ENCODE data around the gene ALKBH5.

Gene ALKBH5

DNA sequence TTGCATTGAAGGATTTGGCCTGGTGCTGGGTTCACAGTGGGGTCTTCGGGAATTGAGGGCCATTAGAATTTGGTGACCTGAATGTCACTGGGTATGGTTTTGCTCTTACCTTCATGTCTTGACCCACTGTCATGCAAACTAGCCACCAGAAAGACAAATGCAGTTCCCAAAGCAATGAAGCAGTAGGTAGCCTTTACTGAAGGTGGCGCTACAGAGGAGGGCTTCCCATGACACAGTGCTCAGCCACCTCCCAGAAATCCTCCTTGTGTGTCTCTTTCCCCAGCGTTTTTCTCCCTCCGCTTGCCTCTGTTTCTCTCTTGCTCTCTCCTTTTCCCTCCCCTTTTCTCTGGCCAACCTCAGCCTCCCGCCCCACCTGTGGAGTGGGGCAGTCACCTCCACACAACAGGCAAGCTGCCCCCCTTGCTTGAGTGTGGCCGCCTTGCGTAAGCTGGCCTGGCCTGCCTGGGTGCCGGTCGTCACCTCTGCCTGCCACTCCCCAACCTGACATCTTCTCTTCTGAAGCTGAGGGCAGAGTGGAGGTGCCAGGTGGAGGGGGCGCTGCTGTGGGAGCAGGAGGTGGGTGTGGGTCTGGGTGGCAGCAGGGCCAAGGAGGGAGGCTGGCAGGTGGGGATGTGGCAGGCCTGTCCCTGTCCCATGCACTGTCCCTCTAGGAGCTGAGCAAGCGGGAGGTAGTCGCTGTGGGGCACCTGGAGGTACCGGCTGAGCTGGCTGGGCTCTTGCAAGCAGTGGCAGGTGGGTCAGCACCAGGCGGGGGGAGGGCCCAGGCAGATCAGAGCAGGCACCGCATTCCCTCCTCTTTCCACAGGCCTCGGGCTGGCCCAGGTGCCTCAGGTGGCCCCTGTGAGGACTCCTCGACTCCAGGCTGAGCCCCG is 40.3 kb upstream of the ALKBH5 start:
- no peak overlapping the region for H3K4me2 ChIP-seq (ENCODE audit: low read length)
- TF ChIP-seq, protein P1, sequence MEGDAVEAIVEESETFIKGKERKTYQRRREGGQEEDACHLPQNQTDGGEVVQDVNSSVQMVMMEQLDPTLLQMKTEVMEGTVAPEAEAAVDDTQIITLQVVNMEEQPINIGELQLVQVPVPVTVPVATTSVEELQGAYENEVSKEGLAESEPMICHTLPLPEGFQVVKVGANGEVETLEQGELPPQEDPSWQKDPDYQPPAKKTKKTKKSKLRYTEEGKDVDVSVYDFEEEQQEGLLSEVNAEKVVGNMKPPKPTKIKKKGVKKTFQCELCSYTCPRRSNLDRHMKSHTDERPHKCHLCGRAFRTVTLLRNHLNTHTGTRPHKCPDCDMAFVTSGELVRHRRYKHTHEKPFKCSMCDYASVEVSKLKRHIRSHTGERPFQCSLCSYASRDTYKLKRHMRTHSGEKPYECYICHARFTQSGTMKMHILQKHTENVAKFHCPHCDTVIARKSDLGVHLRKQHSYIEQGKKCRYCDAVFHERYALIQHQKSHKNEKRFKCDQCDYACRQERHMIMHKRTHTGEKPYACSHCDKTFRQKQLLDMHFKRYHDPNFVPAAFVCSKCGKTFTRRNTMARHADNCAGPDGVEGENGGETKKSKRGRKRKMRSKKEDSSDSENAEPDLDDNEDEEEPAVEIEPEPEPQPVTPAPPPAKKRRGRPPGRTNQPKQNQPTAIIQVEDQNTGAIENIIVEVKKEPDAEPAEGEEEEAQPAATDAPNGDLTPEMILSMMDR (IDR thresholded peaks at IDR 0.05; ENCODE audit: low read length), result peak; percentile 54
- no peak for TF ChIP-seq EZH2 (IDR thresholded peaks at IDR 0.05; ENCODE audit: borderline replicate concordance, low read length)
- no peak overlapping the region for H2AFZ ChIP-seq (ENCODE audit: low read length)
- no peaks in the 10 kb centered on the region; the same call in 1 of the 2 replicates for H3K27me3 ChIP-seq (ENCODE audit: insufficient read depth, low read length)
- H3K36me3 ChIP-seq (ENCODE audit: insufficient read depth, low read length), result no peaks in the 10 kb centered on the region
- no peaks in the 10 kb centered on the region for H3K9me2 ChIP-seq (ENCODE audit: low read depth, low read length)
- no peaks in the 10 kb centered on the region for H3K4me1 ChIP-seq (ENCODE audit: insufficient read depth, low read length, severe bottlenecking)
- no peak overlapping the region for H3K27ac ChIP-seq (ENCODE audit: low read depth, low read length, poor library complexity, severe bottlenecking)
- H3K4me3 ChIP-seq (ENCODE audit: low read depth, low read length, poor library complexity, severe bottlenecking), result no peak overlapping the region
- H3F3A ChIP-seq (ENCODE audit: insufficient read depth, low read length), result no peaks in the 10 kb centered on the region
- no peaks in the 10 kb centered on the region for H3K9me3 ChIP-seq (ENCODE audit: low read length)
- no peak overlapping the region for H3K9ac ChIP-seq (ENCODE audit: low read length)
- no peaks in the 10 kb centered on the region for H3K79me2 ChIP-seq (ENCODE audit: insufficient read depth, low read length)
- H4K20me1 ChIP-seq (ENCODE audit: insufficient read depth, low read length), result no peaks in the 10 kb centered on the region

DNA sequence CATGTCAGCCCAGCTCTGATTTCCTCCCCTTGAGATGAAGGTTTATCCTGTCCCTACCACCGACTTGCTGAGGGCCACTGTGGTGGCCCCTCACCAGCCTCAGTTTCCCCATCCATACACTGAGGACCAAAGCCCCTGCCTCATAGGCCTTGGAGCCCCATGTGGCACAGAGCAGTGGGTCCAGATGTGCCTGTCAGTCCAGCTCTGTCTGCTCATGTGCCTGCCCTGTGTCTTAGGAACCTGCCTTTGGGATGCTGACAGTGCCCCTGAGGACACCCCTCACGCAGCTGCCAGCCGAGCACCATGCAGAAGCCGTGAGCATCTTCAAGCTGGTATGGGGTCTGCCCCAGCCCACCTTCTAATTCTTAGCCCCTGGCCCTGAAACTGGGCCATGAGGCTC is 39.4 kb upstream of the ALKBH5 start:
- Histone ChIP-seq H3K36me3 (ENCODE audit: insufficient read depth, low read length) (no peaks in the 10 kb centered on the region), H3K9me3 (ENCODE audit: low read length) (no peaks in the 10 kb centered on the region), H3K27ac (ENCODE audit: low read depth, low read length, poor library complexity, severe bottlenecking) (no peak overlapping the region), H3K4me1 (ENCODE audit: insufficient read depth, low read length, severe bottlenecking) (no peaks in the 10 kb centered on the region), H4K20me1 (ENCODE audit: insufficient read depth, low read length) (no peaks in the 10 kb centered on the region), H2AFZ (ENCODE audit: low read length) (no peak overlapping the region), H3K9ac (ENCODE audit: low read length) (no peak overlapping the region), H3K4me3 (ENCODE audit: low read depth, low read length, poor library complexity, severe bottlenecking) (no peak overlapping the region), H3K9me2 (ENCODE audit: low read depth, low read length) (no peaks in the 10 kb centered on the region), H3K27me3 (ENCODE audit: insufficient read depth, low read length) (no peaks in the 10 kb centered on the region; the same call in 1 of the 2 replicates), H3K4me2 (ENCODE audit: low read length) (no peak overlapping the region), H3F3A (ENCODE audit: insufficient read depth, low read length) (no peaks in the 10 kb centered on the region), H3K79me2 (ENCODE audit: insufficient read depth, low read length) (no peaks in the 10 kb centered on the region)
- TF ChIP-seq, protein P1 (IDR thresholded peaks at IDR 0.05; ENCODE audit: low read length), result no peak
- TF ChIP-seq EZH2 (IDR thresholded peaks at IDR 0.05; ENCODE audit: borderline replicate concordance, low read length), result no peak

DNA sequence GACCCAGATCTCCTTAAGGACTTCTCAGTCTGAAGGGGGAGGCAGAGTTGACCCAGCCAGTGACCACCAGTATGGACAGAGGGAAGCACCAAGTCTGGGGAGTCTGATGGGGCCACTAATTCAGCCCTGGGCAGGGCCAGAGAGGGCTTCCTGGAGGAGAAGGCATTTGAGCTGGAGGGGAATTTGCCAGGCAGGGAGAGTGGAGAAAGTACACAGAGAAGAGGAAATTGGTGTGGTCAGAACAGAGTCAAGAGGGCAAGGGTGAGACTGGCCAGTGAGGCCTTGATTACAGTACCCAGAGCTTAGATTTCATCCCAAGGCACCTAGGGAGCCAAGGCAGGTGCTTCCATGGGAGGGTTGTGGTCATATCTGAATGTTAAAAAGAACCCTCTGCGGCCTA is 38.8 kb upstream of the ALKBH5 start:
- H3K4me1 ChIP-seq (ENCODE audit: insufficient read depth, low read length, severe bottlenecking), result no peaks in the 10 kb centered on the region

More for the DNA sequence above, 38.8 kb upstream of the ALKBH5 start:
- H3K9me2 ChIP-seq (ENCODE audit: low read depth, low read length), result no peaks in the 10 kb centered on the region
- TF ChIP-seq, protein P1 (IDR thresholded peaks at IDR 0.05; ENCODE audit: low read length), result no peak
- no peak for TF ChIP-seq EZH2 (IDR thresholded peaks at IDR 0.05; ENCODE audit: borderline replicate concordance, low read length)
- no peaks in the 10 kb centered on the region for H3K36me3 ChIP-seq (ENCODE audit: insufficient read depth, low read length)
- no peak overlapping the region for H3K4me2 ChIP-seq (ENCODE audit: low read length)
- H4K20me1 ChIP-seq (ENCODE audit: insufficient read depth, low read length), result no peaks in the 10 kb centered on the region
- H3K9me3 ChIP-seq (ENCODE audit: low read length), result no peaks in the 10 kb centered on the region
- H3K27me3 ChIP-seq (ENCODE audit: insufficient read depth, low read length), result no peaks in the 10 kb centered on the region; the same call in 1 of the 2 replicates
- H3K79me2 ChIP-seq (ENCODE audit: insufficient read depth, low read length), result no peaks in the 10 kb centered on the region
- H3K9ac ChIP-seq (ENCODE audit: low read length), result no peak overlapping the region
- H2AFZ ChIP-seq (ENCODE audit: low read length), result no peak overlapping the region
- no peak overlapping the region for H3K4me3 ChIP-seq (ENCODE audit: low read depth, low read length, poor library complexity, severe bottlenecking)
- H3K27ac ChIP-seq (ENCODE audit: low read depth, low read length, poor library complexity, severe bottlenecking), result no peak overlapping the region
- H3F3A ChIP-seq (ENCODE audit: insufficient read depth, low read length), result no peaks in the 10 kb centered on the region

Data from OCI-LY1 (cell line).